GM23338 (cell line): Measurements from ENCODE around the gene MED13L. TPM values are rescaled to one million over a fixed set of nuclear protein-coding genes. Genes with fewer than 3 reads are reported as not detected.

Experiments used
- ATAC-seq: fragments of 200-7000 bp; cut with Tn5 transposase; 3 replicates; pipeline ENCODE4 v1.9.1; 2020
- DNase-seq: peaks from one replicate; pipeline ENCODE4 v3.0.0-alpha.2; 2015; ENCODE audit warnings: low spot score
- H2AFZ ChIP-seq: fragments of 200-600 bp; sonication (generic); 2 replicates; pipeline ENCODE4 v1.8.0; 2016; ENCODE audit warnings: antibody characterized with exemption, mild to moderate bottlenecking, moderate library complexity
- H3F3A ChIP-seq: fragments of 200-600 bp; sonication (generic); replicated peaks from 2 replicates; pipeline ENCODE4 v1.8.0; 2017; ENCODE audit warnings: antibody characterized with exemption, mixed run types, low read depth
- H3K27ac ChIP-seq: fragments of 200-600 bp; sonication (generic); 2 replicates; pipeline ENCODE4 v1.6.1; 2016; ENCODE audit warnings: low read depth
- H3K27me3 ChIP-seq: fragments of 200-600 bp; sonication (generic); 2 replicates; pipeline ENCODE4 v1.8.0; 2016; ENCODE audit warnings: mild to moderate bottlenecking, mixed run types, moderate library complexity; ENCODE audit not compliant: insufficient read depth
- H3K36me3 ChIP-seq: fragments of 200-600 bp; sonication (generic); 2 replicates; pipeline ENCODE4 v1.8.0; 2016; ENCODE audit warnings: mild to moderate bottlenecking; ENCODE audit not compliant: insufficient read depth
- H3K4me1 ChIP-seq: fragments of 200-600 bp; sonication (generic); 2 replicates; pipeline ENCODE4 v1.8.0; 2016; ENCODE audit warnings: mild to moderate bottlenecking, moderate library complexity; ENCODE audit not compliant: insufficient read depth
- H3K4me2 ChIP-seq: fragments of 200-600 bp; sonication (generic); 2 replicates; pipeline ENCODE4 v1.7.1; 2017; ENCODE audit warnings: mixed run types
- H3K4me3 ChIP-seq: fragments of 200-600 bp; sonication (generic); 2 replicates; pipeline ENCODE4 v1.6.1; 2016; ENCODE audit warnings: mixed run types
- H3K79me2 ChIP-seq: fragments of 200-600 bp; sonication (generic); replicated peaks from 2 replicates; pipeline ENCODE4 v1.8.0; 2017; ENCODE audit warnings: mild to moderate bottlenecking; ENCODE audit not compliant: insufficient read depth
- H3K9me2 ChIP-seq: fragments of 200-600 bp; sonication (generic); 2 replicates; pipeline ENCODE4 v1.8.0; 2017; ENCODE audit not compliant: insufficient read depth
- H4K20me1 ChIP-seq: fragments of 200-600 bp; sonication (generic); replicated peaks from 2 replicates; pipeline ENCODE4 v1.8.0; 2017; ENCODE audit warnings: mild to moderate bottlenecking; ENCODE audit not compliant: insufficient read depth
- H3K27ac Mint-ChIP-seq: 2 replicates; pipeline ENCODE4 v1.8.0; 2020; ENCODE audit warnings: inconsistent platforms, mild to moderate bottlenecking, moderate library complexity, mixed read lengths
- H3K27me3 Mint-ChIP-seq: 3 replicates; pipeline ENCODE4 v1.8.0; 2022; ENCODE audit warnings: low read depth, mild to moderate bottlenecking, moderate library complexity, mixed read lengths, inconsistent platforms; ENCODE audit not compliant: insufficient read depth, poor library complexity
- H3K36me3 Mint-ChIP-seq: 3 replicates; pipeline ENCODE4 v1.8.0; 2021; ENCODE audit warnings: low read depth, mild to moderate bottlenecking, inconsistent platforms, moderate library complexity, mixed read lengths
- H3K4me1 Mint-ChIP-seq: 3 replicates; pipeline ENCODE4 v1.8.0; 2020; ENCODE audit warnings: mild to moderate bottlenecking, inconsistent platforms, mixed read lengths
- H3K4me3 Mint-ChIP-seq: 3 replicates; pipeline ENCODE4 v1.8.0; 2021; ENCODE audit warnings: moderate library complexity, mild to moderate bottlenecking, inconsistent platforms, mixed read lengths
- H3K9me3 Mint-ChIP-seq: 3 replicates; pipeline ENCODE4 v1.8.0; 2020; ENCODE audit warnings: moderate library complexity, mild to moderate bottlenecking, inconsistent platforms, mixed read lengths
- CTCF ChIP-seq, 2 experiments: fragments of 200-600 bp in 1 of 2; sonication (generic) in 1 of 2; conservative IDR thresholded peaks; 2 replicates each; pipeline versions ENCODE4 v1.5.1 to v1.6.1; 2016 to 2017; ENCODE audit warnings: antibody characterized with exemption in 2 of 2, low read depth in 2 of 2, mild to moderate bottlenecking in 2 of 2, moderate library complexity in 1 of 2
- ETS1 ChIP-seq: IDR thresholded peaks from 2 replicates; pipeline ENCODE4 v1.6.1; 2016; ENCODE audit warnings: antibody characterized with exemption
- EZH2 ChIP-seq: fragments of 200-600 bp; sonication (generic); IDR thresholded peaks from one replicate; pipeline ENCODE4 v1.8.0; 2017; ENCODE audit warnings: antibody characterized with exemption, mild to moderate bottlenecking, low read depth; ENCODE audit not compliant: unreplicated experiment
- EZH2phosphoT487 ChIP-seq: fragments of 200-600 bp; sonication (generic); IDR thresholded peaks from one replicate; pipeline ENCODE4 v1.8.1; 2018; ENCODE audit warnings: antibody characterized with exemption; ENCODE audit not compliant: unreplicated experiment
- JUNB ChIP-seq: IDR thresholded peaks from one replicate; pipeline ENCODE4 v1.6.1; 2016; ENCODE audit warnings: antibody characterized with exemption; ENCODE audit not compliant: unreplicated experiment
- NANOG ChIP-seq: IDR thresholded peaks from 2 replicates; pipeline ENCODE4 v1.6.1; 2016; ENCODE audit warnings: antibody characterized with exemption, borderline replicate concordance
- POLR2AphosphoS5 ChIP-seq: IDR thresholded peaks from 2 replicates; pipeline ENCODE4 v1.6.1; 2016; ENCODE audit warnings: antibody characterized with exemption, low read depth
- STAT1 ChIP-seq: IDR thresholded peaks from one replicate; pipeline ENCODE4 v1.6.1; 2016; ENCODE audit warnings: antibody characterized with exemption; ENCODE audit not compliant: unreplicated experiment
- ZNF114 ChIP-seq: fragments of 250-450 bp; sonication (Bioruptor Pico); IDR thresholded peaks from 2 replicates; pipeline ENCODE4 v1.5.0; 2020; ENCODE audit warnings: mild to moderate bottlenecking, moderate library complexity
- ZNF331 ChIP-seq: fragments of 250-450 bp; sonication (Bioruptor Pico); IDR thresholded peaks from 2 replicates; pipeline ENCODE4 v1.5.0; 2020; ENCODE audit warnings: low read depth, mild to moderate bottlenecking, moderate library complexity
- ZNF462 ChIP-seq: fragments of 250-450 bp; sonication (Bioruptor Pico); IDR thresholded peaks from 2 replicates; pipeline ENCODE4 v1.5.0; 2020; ENCODE audit warnings: mild to moderate bottlenecking, moderate library complexity
- polyA plus RNA-seq: library from polyadenylated mRNA; unstranded; fragments of >200 nt; fragmentation: Nextera tagmentation; extraction: Ambion mirVana; gene quantifications from 2 replicates; pipeline ENCODE4 v1.2.1, GENCODE V29; 2016
- total RNA-seq: library from RNA; depleted of rRNA; stranded (reverse); fragments of >200 nt; shearing (Covaris generic); gene quantifications from 2 replicates; pipeline ENCODE4 v1.2.3, GENCODE V29; 2014

Gene MED13L
- total and polyA plus RNA-seq, 2 experiments from 2014 or later = 20.9 to 73.6 TPM

- H2AFZ ChIP-seq = no peak overlapping the region
Measured at GRCh38 chr12:115968211-115968610, 309.3 kb downstream of the MED13L start.

More at GRCh38 chr12:115968211-115968610, 309.3 kb downstream of the MED13L start:
- ATAC-seq = no peak
- H3K4me1 ChIP-seq = no peaks in the 10 kb centered on the region
- no peak overlapping the region for H3K4me3 Mint-ChIP-seq
- TF ChIP-seq ZNF114 (CRISPR knock-in tag) = no peak
- TF ChIP-seq ZNF331 (CRISPR knock-in tag) = no peak
- no peak for TF ChIP-seq EZH2phosphoT487
- TF ChIP-seq ETS1 = no peak
- TF ChIP-seq JUNB = no peak
- no peak for TF ChIP-seq ZNF462
- TF ChIP-seq EZH2 = no peak
- no peak for TF ChIP-seq STAT1
- TF ChIP-seq NANOG = no peak
- TF ChIP-seq POLR2AphosphoS5 = no peak
- TF ChIP-seq CTCF (conservative IDR thresholded peaks at IDR 0.05; ENCODE audit: low read depth in 2 of 2) = no peak
- no peak for DNase-seq
- H3K9me3 Mint-ChIP-seq = no peaks in the 10 kb centered on the region
- H3K36me3 Mint-ChIP-seq = peaks cover 44% of the 10 kb centered on the region
- no peak overlapping the region for H3K27ac ChIP-seq
- H3K4me1 Mint-ChIP-seq = peaks cover 3% of the 10 kb centered on the region; the same call in 2 of the 3 replicates
- no peak overlapping the region for H3K27ac Mint-ChIP-seq
- H3F3A ChIP-seq = no peaks in the 10 kb centered on the region
- no peak overlapping the region for H3K4me3 ChIP-seq
- H3K27me3 Mint-ChIP-seq = no peaks in the 10 kb centered on the region
- H3K79me2 ChIP-seq = no peaks in the 10 kb centered on the region
- H4K20me1 ChIP-seq = no peaks in the 10 kb centered on the region
- H3K9me2 ChIP-seq = no peaks in the 10 kb centered on the region
- peaks cover 13% of the 10 kb centered on the region; the same call in 1 of the 2 replicates for H3K36me3 ChIP-seq
- no peaks in the 10 kb centered on the region for H3K27me3 ChIP-seq
- no peak overlapping the region for H3K4me2 ChIP-seq
